Measurements from ENCODE around the gene SIL1.
"Not testable (repeated sequence)": the region's sequence is repeated elsewhere in the genome, so short reads cannot be mapped to it uniquely, and the experiment has no call there.

Gene SIL1

DNA sequence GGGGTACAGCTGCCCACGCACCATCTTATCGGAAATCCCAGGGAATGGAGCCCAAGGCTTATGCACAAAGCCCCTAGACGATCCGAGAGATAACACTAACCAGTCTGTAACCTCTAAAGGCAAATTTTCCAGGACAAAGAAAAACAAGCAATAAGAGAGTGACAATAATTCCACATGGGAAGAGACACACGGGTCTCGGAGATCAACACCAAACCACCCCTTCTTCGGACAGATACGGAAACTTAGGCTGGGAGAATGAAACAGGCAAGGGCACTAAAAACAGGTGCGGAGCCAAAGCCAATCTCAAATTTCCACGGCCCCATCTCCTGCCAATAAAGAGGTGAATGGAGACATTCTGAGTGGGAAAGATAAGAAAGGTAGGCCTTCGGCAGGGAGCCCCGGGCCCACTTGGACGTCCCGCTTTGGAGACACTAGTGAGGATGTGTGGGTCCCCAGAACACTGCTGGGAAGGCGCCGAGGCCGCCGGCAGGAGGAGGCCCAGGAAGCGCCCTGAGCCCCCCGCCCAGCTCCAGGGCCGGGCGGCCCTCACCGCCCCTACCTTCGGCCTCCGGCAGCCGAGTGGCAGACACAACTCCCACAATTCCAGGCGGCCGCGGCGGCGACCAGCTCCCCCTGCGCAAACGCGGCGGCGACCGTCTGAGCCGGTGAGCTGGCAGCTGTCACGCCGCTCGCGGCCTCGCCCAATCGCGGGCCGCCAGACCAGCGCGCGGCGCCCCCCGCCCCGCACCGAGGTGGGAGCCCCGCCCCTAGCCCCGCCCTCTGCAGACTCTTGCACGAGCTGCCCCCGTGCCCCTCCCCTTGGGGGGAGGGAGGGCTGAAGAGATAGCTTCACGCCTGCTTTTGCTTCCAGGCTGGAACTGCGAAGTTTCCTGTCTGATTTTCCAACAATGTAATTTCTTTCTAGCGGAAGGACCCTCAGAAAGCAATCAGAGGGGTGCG, at the start of gene SIL1:
Gene SIL1 (minus strand): TSS at position 659 of the 960 bp plus-strand sequence. CDS start 70,525 bp downstream, outside the sequence.
- FAIRE-seq (no peak), DNase-seq (ENCODE audit: insufficient read length, low spot score) (peak; percentile 97)
- TF ChIP-seq POLR2A (IDR thresholded peaks at IDR 0.05; ENCODE audit: low read depth, low read length) = peak; percentile 89

- DNase-seq (ENCODE audit: insufficient read length, low spot score) (peak; percentile 86), FAIRE-seq (peak; percentile 43)
These were observed 48.2 kb upstream of the SIL1 start for GRCh38 chr5:139246394-139246793.

GRCh38 chr5:139245637-139246339, 47.6 kb upstream of the SIL1 start:
- no peak for TF ChIP-seq POLR2A (IDR thresholded peaks at IDR 0.05; ENCODE audit: low read depth, low read length)
- DNase-seq (ENCODE audit: insufficient read length, low spot score) = no peak

More at GRCh38 chr5:139246394-139246793, 48.2 kb upstream of the SIL1 start:
- TF ChIP-seq POLR2A (IDR thresholded peaks at IDR 0.05; ENCODE audit: low read depth, low read length) = no peak

GRCh38 chr5:139243425-139243970, 45.3 kb upstream of the SIL1 start:
- no peak for TF ChIP-seq POLR2A (IDR thresholded peaks at IDR 0.05; ENCODE audit: low read depth, low read length)
- DNase-seq (ENCODE audit: insufficient read length, low spot score) (no peak), FAIRE-seq (no peak)

More at GRCh38 chr5:139245637-139246339, 47.6 kb upstream of the SIL1 start:
- no peak for FAIRE-seq

DNA sequence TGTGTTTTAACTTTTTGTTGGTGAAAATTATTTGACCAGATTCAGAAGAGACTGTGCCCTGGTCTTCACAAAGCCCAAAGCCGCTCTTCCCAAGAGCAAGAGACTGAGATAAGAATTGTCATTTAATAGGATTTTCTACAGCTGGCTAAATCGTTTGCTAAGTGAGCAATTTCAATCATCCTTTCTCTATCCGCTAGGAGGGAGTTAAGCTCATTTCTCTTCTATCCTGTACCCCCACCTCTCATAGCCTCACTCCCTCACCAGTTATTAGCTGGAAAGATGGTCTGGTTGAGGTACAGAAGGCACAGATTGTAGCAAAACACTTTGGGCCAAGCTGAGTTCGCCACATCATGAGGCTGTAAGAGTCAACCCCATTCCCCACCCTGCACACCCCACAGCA, 43.0 kb upstream of the SIL1 start:
- TF ChIP-seq POLR2A (IDR thresholded peaks at IDR 0.05; ENCODE audit: low read depth, low read length) = no peak
- FAIRE-seq = no peak
- no peak for DNase-seq (ENCODE audit: insufficient read length, low spot score)

- no peak for FAIRE-seq
- DNase-seq (ENCODE audit: insufficient read length, low spot score) = no peak
- TF ChIP-seq POLR2A (IDR thresholded peaks at IDR 0.05; ENCODE audit: low read depth, low read length) = no peak
These were observed 38.3 kb upstream of the SIL1 start for GRCh38 chr5:139236479-139236878.

DNA sequence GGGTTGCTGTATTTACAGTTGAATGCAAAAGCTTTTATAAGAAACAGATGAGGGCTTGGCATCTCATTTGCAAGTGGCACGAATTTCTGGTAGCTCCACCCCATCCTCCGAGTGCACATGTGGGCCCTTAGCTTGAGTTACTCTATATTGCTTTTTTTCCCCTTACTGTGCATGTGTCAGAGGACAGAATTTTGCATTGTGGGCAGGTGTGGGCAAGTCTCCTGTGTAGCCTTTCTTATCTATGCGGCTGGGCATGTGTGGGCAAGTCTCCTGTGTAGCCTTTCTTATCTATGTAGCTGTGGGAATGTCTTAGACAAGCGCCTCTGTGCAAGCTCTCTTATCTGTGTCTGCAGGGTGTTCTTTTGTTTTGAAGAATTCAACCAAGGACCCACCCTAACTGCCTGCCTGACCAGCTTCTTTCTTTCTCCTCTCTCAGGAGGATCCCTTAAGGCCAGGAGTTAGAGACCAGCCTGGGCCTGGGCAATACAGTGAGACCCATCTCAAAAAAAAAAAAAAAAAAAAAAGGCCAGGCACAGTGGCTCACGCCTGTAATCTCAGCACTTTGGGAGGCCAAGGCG, 34.1 kb upstream of the SIL1 start:
- FAIRE-seq = no peak
- no peak for DNase-seq (ENCODE audit: insufficient read length, low spot score)
- TF ChIP-seq POLR2A (IDR thresholded peaks at IDR 0.05; ENCODE audit: low read depth, low read length) = no peak

- FAIRE-seq = no peak
- DNase-seq (ENCODE audit: insufficient read length, low spot score) = no peak
- no peak for TF ChIP-seq POLR2A (IDR thresholded peaks at IDR 0.05; ENCODE audit: low read depth, low read length)
These were observed 30.1 kb upstream of the SIL1 start for GRCh38 chr5:139228201-139228803.

- DNase-seq (ENCODE audit: insufficient read length, low spot score) (no peak), FAIRE-seq (no peak)
- TF ChIP-seq POLR2A (IDR thresholded peaks at IDR 0.05; ENCODE audit: low read depth, low read length) = no peak
These were observed 28.0 kb upstream of the SIL1 start for GRCh38 chr5:139226131-139226530.

DNA sequence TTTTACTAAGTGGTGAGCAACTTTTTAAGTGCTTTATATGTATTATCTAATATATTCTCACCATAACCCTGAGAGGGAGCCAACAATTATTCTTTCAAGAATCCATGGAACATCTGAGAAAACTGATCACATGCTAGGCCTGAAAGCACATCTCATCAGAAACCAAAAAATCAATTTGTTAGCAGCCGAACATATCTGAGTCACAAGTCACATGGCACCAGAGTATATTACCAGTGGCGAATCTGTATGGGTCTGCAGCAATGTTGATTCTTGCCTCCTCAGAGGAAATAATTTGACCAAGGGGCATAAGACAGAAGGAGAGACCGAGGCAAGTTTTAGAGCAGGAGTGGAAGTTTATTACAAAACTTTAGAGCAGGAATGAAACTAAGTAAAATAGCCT, 25.3 kb upstream of the SIL1 start:
- DNase-seq (ENCODE audit: insufficient read length, low spot score) (no peak), FAIRE-seq (no peak)
- no peak for TF ChIP-seq POLR2A (IDR thresholded peaks at IDR 0.05; ENCODE audit: low read depth, low read length)

DNA sequence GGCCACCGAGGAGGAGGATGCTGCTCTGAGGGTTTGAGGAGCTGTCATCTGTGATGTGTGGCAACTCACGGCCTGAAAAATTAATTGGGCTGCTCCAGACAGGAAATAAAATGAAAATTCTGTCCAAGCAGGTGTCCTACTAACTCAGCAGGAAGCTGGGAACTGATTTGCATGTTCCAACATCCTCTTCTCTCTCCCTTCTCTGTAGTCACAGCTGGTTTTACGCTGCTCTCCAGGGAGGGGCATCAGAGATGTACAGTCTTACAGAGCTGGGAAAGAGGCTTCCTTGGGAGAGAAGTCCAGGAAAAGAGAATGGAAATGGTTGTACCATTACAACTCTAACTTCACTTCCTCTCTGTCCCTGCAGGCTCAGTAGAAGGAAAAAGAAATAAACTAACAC, 24.2 kb upstream of the SIL1 start:
- FAIRE-seq (no peak), DNase-seq (ENCODE audit: insufficient read length, low spot score) (no peak)
- no peak for TF ChIP-seq POLR2A (IDR thresholded peaks at IDR 0.05; ENCODE audit: low read depth, low read length)

DNA sequence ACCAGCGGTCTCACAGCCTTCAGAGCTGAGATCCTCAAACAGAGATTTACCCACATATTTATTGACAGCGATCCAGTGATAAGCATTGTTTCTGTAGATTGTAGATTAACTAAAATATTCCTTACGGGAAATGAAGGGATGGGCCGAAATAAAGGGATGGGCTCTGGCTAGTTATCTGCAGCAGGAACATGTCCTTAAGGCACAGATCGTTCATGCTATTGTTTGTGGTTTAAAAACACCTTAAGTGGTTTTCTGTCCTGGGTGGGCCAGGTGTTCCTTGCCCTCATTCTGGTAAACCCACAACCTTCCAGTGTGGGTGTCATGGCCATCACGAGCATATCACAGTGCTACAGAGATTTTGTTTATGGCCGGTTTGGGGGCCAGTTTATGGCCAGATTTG, 19.9 kb upstream of the SIL1 start:
- DNase-seq (ENCODE audit: insufficient read length, low spot score); FAIRE-seq: not testable (repeated sequence)

- FAIRE-seq (no peak), DNase-seq (ENCODE audit: insufficient read length, low spot score) (no peak)
- no peak for TF ChIP-seq POLR2A (IDR thresholded peaks at IDR 0.05; ENCODE audit: low read depth, low read length)
These were observed 17.2 kb upstream of the SIL1 start for GRCh38 chr5:139215107-139215975.

Data from H54 (cell line).